Coronary artery (tissue), 2 donors: ENCODE results near the gene ASIC4.

Experiments used
- DNase-seq: peaks from one replicate; pipeline ENCODE4 v3.0.0-alpha.2; 2017; ENCODE audit warnings: low spot score
- H3K27ac ChIP-seq, 2 donors: fragments of 200-600 bp; sonication (generic); one replicate each; pipeline ENCODE4 v1.5.1; 2016 to 2019
- H3K4me3 ChIP-seq: fragments of 200-600 bp; sonication (generic); 2 replicates; pipeline ENCODE4 v1.5.1; 2016; ENCODE audit warnings: mild to moderate bottlenecking, moderate library complexity
- CTCF ChIP-seq: fragments of 200-600 bp; sonication (generic); IDR thresholded peaks from one replicate; pipeline ENCODE4 v1.5.1; 2019; ENCODE audit warnings: antibody characterized with exemption

The ASIC4 gene

GRCh38 chr2:219499058-219499307 is 15.3 kb upstream of the ASIC4 start:
- TF ChIP-seq CTCF, result no peak

DNA sequence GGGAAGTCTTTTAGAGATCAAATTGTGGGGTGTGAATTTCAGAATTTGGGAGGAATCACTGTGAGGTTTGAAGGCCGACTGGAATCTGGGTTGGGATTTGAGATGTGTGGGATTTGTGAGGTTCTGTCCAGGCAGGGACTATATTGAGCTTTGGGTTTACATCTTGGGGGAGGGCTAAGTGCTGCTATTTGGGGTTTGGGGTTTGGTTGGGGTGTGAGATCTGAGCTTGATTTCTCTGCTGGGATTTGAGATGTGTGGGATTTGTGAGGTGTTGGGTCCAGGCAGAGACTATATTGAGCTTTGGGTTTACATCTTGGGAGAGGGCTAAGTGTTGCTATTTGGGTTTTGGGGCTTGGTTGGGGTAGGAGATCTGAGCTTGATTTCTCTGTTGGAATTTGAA is 14.7 kb upstream of the ASIC4 start:
- TF ChIP-seq CTCF, result no peak
- H3K4me3 ChIP-seq, result peak overlapping the region; percentile 79
- no peak for DNase-seq
- H3K27ac ChIP-seq, result no peak overlapping the region

More at GRCh38 chr2:219499058-219499307, 15.3 kb upstream of the ASIC4 start:
- H3K27ac ChIP-seq, result peak overlapping the region; percentile 95 to 98
- DNase-seq, result no peak
- H3K4me3 ChIP-seq, result peak overlapping the region; percentile 79

DNA sequence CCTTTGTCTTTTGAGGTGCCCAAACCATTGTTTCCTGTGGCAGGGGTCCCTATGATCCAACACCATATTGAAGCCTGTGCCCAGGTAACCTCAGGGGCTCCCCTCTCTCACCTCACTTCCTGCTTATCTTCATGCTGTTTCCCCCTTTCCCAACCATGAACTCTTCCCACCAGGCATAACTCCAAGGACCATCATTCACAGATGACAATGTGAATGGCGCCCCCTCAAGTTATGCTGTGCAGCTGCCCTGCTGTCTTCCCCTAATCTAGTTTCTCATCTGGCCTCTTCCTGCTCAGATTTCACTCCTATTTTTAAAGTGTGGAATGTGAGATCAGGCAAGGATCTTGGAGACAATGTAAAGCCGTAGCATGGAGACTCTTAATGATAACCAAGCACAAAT is 14.1 kb upstream of the ASIC4 start:
- Histone ChIP-seq H3K27ac (no peak overlapping the region), H3K4me3 (no peak overlapping the region)
- TF ChIP-seq CTCF, result no peak
- no peak for DNase-seq

GRCh38 chr2:219501849-219502248 is 12.4 kb upstream of the ASIC4 start:
- H3K27ac ChIP-seq, result no peak overlapping the region
- TF ChIP-seq CTCF, result no peak
- H3K4me3 ChIP-seq, result no peak overlapping the region
- no peak for DNase-seq

DNA sequence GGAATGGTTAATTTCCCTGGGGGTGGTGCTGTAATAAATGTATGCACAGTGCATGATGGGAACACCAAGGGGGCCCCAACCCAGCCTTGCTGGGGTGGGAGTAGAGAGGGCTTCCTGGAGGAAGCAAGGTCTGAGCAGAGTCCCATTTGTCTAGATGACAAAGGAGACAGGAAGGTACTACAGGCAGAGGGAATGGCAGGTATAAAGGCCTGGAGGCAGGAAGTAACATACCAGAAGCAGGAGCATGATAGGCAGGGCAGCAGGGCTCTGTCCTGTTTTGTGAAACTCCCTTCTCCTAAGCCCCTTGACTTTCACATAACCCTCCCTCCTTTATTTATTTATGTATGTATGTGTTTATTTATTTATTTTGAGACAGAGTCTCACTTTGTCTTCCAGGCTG is 11.7 kb upstream of the ASIC4 start:
- no peak overlapping the region for H3K27ac ChIP-seq
- no peak for DNase-seq
- no peak for TF ChIP-seq CTCF
- H3K4me3 ChIP-seq, result no peak overlapping the region

- TF ChIP-seq CTCF, result no peak
- DNase-seq, result no peak
- Histone ChIP-seq H3K4me3 (no peak overlapping the region), H3K27ac (no peak overlapping the region)
These were observed 8.7 kb upstream of the ASIC4 start for GRCh38 chr2:219505585-219505984.

GRCh38 chr2:219506153-219506801 is 8.0 kb upstream of the ASIC4 start:
- Histone ChIP-seq H3K4me3 (no peak overlapping the region), H3K27ac (no peak overlapping the region)
- no peak for TF ChIP-seq CTCF
- no peak for DNase-seq
